ENCODE results near the gene CHST14. TPM values are rescaled to one million over a fixed set of nuclear protein-coding genes. Genes with fewer than 3 reads are reported as not detected.
A peak's percentile ranks its signal among the peaks of the same experiment; 100 is the strongest.

Gene CHST14, protein sequence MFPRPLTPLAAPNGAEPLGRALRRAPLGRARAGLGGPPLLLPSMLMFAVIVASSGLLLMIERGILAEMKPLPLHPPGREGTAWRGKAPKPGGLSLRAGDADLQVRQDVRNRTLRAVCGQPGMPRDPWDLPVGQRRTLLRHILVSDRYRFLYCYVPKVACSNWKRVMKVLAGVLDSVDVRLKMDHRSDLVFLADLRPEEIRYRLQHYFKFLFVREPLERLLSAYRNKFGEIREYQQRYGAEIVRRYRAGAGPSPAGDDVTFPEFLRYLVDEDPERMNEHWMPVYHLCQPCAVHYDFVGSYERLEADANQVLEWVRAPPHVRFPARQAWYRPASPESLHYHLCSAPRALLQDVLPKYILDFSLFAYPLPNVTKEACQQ
- 27.9 and 30.1 TPM in 2 replicates for total RNA-seq (2014; rRNA removed)
- 26.7 TPM for polyA plus RNA-seq (2012)

DNA sequence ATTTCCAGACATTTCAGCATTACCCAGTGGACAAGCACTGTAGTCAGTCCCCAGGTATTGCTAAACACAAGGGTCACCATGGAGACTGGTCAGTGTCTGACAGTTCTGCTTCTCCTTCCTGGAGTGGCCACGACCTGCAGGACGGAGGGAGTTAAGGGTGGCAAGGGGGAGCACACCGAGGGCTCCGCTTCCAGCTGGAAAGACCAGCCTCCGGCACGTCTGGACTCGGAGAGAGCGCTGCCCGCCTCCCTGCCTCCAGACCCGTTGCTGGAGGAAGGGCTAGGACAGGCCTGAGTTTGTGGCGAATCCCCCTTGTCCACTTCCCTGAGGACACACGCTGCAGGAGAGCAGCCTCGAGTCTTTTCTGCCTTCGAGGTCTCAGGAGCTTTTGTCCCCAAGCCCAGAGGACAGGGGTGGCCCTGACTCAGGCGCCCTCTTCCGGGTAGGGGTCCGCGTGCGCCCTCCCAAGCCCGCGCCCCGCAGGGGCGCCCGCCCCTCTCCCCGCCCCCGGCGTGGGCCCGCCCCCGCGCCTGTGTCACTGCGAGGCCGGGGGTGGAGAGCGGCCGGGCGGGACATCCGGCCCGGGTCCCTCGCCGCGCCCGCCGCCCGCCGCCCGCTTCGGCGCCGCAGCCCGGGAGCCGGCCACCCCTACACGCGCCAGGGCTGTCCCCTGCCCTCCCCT lies at the start of gene CHST14:
Gene CHST14, plus strand, starts transcription at position 562 of the 682 bp plus-strand sequence. CDS start 230 bp downstream, outside the sequence.
- peak; percentile 33 for DNase-seq (ENCODE audit: low read depth)

GRCh38 chr15:40421246-40422157 lies 49.3 kb upstream of the CHST14 start:
- DNase-seq (ENCODE audit: low read depth) = peak; percentile 48

DNA sequence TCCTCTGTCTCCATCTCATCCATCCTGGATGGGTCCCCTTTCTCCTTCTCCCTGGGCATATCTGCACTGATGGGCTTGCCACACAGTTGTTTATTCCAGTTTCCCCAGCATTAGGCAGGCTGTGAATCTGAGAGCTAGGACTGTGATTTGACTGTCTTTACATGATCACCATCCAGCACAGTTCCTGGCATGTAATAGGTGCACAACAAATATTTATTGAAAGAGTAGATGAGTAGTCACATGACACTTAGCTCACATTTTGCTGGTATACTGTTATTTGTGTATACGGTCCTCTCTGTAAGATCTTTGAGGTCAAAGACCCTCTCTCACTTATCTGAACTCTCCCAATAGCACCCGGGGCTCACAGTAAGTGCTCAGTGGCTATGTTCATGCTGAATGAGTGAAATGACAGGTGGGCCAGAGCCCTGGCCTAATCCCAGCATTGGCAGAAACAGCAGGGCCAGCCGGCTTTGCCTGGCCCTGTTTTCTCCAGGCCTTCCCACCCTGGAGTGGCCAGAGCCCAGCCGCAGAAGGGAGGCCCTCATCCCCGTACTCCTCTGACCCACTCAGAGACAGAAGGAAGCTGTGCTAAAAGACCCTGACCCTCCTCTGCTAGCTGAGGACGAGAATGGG lies 46.2 kb upstream of the CHST14 start:
- DNase-seq (ENCODE audit: low read depth) = peak; percentile 26

- no peak for DNase-seq (ENCODE audit: low read depth)
Observed at GRCh38 chr15:40425681-40426080, 45.1 kb upstream of the CHST14 start.

- DNase-seq (ENCODE audit: low read depth) = no peak
Observed at GRCh38 chr15:40427188-40427587, 43.6 kb upstream of the CHST14 start.

DNA sequence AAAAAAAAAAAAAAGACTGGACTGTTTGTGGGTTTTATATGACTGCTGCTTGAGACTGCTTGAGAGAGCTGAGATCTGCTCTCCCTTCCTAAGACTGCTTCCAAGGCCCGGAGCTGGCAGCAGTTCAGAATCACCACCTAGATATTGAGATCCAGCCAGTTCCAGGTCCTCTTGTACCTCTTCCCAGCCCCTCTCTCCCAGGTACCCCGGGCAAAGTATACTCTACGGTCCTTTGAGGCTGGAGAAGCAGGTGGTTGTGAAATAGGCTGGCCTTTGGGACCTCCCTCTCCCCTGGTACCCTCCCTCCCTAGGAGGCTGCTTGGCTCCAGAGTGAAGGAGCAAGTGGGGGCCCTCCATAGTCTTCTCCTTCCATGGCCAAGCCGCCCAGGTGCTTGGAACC lies 42.6 kb upstream of the CHST14 start:
- no peak for DNase-seq (ENCODE audit: low read depth)

DNA sequence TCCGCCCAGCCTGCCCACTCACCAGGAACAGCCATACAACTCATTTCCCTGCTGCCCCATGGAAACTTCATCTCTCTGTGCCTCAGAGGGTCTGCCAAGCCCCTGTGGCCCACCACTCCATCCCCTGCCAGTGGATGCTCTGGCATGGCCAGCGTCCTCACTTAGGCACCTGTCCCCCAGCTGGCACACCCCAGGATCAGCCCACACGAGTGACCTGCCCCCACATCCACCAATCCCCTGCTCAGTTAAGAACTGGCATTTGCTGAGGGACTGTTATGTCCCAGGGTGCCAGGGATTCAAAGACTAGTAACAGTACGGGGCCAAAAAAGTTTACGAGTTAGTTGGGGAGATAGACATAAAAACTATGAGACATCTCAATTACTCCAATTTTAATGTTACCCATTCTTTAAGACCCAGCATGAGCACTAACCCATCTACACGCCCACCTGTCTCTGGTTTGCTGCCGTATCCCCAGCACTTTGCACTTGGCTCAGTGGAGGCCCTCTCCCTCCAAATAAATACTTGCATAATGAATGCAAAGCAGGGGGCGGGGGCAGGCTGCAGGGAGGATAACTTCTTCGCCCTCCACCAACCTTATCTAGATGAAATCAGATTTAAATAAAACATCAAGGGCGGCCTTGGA lies 41.6 kb upstream of the CHST14 start:
- DNase-seq (ENCODE audit: low read depth) = no peak

DNA sequence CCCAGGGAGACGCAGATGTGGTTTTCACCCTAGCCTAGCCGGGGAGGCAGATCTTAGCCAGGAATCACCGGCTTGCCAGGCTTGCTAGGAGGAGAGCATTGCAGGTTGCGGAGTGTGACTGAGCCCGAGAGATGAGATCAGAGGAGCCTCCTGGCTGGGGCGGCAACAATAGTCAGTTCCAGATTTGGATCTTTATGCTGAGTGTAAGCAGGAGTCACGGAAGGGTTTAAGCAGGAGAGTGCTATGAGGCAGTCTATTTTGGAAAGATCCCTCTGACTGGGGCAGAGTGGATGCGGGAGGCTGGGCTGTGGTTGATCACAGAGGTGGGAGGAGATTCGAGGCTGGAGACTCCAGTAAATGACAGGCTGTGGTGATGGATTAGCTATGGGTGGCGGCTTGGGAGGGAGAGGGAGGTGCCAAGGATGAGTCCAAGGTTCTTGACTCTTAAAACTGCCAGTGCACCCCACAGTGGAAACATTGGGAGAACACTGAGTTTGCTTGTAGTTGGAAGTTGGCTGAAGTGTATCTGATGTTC lies 40.4 kb upstream of the CHST14 start:
- DNase-seq (ENCODE audit: low read depth) = peak; percentile 38

GRCh38 chr15:40435023-40435709 lies 35.6 kb upstream of the CHST14 start:
- DNase-seq (ENCODE audit: low read depth) = no peak

DNA sequence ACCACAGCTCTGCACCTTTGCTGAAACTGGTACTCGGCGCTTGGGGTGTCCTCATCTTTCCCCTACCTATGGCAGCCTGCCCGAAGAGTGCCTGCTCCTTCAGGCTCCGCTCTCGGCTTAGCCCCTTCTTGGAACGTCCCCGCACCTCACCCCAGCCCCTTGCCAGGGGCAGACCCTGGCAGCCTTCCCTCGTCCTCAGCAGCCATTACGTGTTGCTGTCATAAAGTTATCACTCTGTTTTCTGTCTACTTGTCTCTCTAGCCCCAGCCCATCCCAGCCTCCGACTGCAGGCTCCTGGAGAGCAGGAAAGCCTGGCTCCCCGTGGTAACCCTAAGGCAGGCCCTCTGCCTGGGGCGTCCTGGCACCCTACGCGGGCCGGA lies 35.1 kb upstream of the CHST14 start:
- no peak for DNase-seq (ENCODE audit: low read depth)

DNA sequence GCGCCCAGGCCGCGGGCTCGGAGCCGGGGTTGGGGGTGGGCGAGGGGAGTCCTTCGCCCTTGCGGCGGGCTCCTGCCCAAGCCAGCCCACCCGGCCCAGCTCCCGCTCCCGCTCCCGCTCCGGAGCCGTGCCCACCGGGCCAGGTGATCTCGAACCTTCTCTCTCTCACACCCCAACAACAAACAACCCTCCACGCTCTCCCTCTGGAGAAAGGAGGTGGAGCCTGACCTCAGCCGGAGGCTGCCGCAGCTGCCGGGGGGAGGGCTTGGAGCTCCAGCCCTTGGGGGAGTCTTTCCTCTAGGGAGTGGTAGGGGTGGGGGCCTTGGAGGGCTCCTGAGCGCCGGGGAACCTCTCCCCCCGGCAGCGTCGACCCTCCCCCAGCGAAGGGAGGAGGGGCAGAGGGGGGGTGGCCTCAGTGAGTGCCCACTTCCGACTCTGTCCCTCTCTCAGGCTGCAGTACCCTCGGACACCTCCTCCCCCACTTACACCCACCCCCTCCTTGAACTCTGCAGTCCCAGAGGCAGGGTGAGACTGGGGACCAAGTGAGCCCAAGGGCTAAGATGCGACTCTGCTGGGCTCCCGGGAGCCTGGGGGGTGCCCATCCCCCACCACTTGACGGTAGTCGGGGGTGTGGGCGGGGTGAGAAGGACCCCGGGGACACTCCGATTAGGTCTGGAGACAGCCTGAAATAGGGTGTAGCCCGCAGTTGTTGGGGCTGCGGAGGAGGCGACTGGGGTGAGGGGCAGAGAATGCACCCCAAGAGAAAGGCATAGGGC lies 34.5 kb upstream of the CHST14 start:
- DNase-seq (ENCODE audit: low read depth) = peak; percentile 20

DNA sequence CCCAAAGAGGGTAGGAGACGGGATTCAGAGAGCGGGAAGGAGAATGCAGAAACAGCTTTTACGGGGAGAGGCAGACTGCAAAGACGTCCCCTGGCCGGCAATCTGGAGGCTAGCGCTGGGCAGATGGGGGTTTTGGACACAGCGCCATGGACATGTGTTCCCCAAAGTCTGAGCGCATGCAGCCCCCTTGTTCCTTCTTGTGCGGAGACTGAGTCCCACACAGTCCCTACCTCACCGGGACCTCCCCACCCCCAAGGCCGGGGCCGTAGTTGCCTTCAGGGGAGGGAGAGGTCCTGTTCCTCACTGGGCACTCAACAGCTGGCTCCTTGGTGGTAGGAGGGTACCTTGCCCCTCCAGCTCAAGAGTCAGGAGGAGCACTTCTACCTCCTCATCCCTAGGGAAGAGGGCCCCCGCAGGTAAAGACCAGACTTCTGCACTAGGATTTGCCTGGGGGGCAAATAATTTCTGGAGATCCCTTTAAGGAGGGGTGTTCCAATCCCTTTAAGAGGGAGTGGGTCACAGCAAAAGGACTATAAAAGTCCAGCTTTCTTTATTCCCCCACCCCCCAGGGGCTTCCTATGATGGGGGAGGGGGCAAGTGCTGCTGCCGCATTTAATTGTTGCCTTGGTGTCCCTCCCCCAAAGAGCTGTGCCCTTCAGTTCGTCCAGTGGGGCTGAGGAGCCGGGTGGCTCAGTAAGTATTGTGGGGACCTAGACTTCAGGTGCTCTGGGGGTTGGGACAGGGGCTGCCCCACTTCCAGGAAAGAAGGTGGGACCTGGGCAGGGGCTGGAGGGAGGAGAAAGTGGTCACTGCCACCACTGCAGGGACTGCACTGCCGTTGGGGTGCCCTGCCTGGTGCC lies 33.7 kb upstream of the CHST14 start:
- DNase-seq (ENCODE audit: low read depth) = no peak

DNA sequence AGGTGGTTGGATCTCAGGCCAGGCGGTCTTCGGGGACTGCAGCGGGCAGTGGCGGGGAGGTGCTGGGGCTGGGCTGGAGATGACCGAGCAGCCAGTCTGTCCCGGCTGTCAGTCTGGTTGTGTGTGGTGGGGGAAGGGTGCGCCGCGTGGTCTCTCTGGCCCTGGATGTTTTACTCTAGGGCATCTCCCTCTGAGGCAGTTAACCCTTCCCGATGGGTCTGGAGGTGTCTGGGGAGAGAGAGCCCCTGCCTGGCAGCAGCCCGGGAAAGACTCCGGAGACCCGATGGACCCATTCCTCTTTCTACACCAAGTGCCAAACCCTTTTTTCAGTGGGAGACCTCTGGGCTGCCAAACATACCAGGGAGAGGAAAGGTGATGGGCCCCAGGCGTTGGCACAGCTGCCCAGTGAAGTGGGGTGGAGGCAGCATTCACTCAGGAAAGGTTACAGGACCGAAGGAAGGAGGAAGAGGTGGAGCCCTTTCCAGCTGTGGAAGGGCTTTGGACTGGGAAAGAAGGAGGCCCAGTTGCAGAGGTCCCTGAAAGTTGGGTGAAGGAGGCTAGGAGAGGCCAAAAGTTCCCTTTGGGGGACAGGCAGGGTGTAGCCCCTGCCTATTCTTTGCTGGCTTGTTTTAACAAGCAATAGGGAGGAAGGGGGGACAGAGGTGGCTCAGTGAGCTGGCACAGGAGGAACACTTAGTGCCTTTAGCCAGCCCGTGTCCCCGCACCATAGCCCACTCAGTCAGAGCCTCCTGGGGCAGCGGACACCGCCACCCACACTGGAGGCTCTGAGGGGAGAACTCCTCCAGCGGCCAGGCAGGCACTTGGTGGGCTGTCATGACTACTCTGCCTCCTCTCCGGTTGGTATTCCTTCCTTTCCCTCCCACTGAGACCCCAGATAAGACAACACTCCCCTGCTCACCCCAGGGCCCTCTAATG lies 32.8 kb upstream of the CHST14 start:
- DNase-seq (ENCODE audit: low read depth) = no peak

DNA sequence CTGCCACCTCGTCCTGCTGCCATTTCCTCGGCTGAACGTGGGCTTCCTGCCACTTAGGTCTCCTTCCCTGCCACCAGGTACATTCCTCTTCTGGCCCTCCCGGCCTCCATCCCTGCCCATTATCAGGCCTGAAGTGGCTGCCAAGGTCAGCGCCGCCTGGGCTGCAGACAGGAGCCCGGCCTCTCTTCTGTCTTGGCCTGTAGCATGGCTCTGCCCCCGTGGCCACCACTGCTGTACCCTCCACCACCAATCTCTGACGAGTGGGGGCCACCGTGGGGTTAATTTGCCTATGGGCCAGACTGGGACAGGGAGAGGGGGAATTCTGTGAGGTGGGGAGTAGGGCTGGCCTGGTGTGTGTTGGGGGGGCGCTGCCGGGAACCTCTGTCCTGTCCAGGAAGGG lies 32.1 kb upstream of the CHST14 start:
- DNase-seq (ENCODE audit: low read depth) = no peak

GRCh38 chr15:40439461-40439959 lies 31.3 kb upstream of the CHST14 start:
- no peak for DNase-seq (ENCODE audit: low read depth)

- peak; percentile 24 for DNase-seq (ENCODE audit: low read depth)
Observed at GRCh38 chr15:40439960-40440742, 30.6 kb upstream of the CHST14 start.
